OCI-LY3 (cell line): ENCODE data around the gene STPG1.

ENCODE experiments used
- CTCF ChIP-seq: fragments of 200-600, 300-600 bp; sonication (generic); IDR thresholded peaks from 2 replicates; pipeline ENCODE4 v1.5.1; 2014; ENCODE audit warnings: antibody characterized with exemption, low read length, low read depth
- EZH2phosphoT487 ChIP-seq: fragments of 200-600 bp; shearing (Covaris generic); IDR thresholded peaks from 2 replicates; pipeline ENCODE4 v1.6.1; 2018; ENCODE audit warnings: antibody characterized with exemption, mixed run types, low read depth

- TF ChIP-seq CTCF, result peak; percentile 44
- no peak for TF ChIP-seq EZH2phosphoT487
Measured at GRCh38 chr1:24385160-24385940, 28.2 kb downstream of the STPG1 start.
